ENCODE results near the gene MICAL3.

MICAL3 gene

DNA sequence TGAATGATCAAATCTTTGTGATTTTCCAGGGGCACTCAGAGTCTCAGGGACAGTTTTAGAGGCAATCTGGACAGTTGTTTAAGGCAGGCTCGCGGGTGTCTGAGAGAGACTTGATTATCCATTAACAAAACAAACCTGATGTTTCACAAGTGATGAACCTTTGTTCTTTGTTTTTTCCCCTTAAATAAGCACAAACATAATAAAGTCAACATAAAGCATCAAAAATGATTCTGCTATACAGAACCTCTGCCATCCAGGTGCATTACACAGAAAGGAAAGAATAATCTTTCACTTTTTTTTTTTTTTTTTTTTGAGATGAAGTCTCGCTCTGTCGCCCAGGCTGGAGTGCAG is 263.2 kb downstream of the MICAL3 start:
- TF ChIP-seq, protein P1, sequence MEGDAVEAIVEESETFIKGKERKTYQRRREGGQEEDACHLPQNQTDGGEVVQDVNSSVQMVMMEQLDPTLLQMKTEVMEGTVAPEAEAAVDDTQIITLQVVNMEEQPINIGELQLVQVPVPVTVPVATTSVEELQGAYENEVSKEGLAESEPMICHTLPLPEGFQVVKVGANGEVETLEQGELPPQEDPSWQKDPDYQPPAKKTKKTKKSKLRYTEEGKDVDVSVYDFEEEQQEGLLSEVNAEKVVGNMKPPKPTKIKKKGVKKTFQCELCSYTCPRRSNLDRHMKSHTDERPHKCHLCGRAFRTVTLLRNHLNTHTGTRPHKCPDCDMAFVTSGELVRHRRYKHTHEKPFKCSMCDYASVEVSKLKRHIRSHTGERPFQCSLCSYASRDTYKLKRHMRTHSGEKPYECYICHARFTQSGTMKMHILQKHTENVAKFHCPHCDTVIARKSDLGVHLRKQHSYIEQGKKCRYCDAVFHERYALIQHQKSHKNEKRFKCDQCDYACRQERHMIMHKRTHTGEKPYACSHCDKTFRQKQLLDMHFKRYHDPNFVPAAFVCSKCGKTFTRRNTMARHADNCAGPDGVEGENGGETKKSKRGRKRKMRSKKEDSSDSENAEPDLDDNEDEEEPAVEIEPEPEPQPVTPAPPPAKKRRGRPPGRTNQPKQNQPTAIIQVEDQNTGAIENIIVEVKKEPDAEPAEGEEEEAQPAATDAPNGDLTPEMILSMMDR (IDR thresholded peaks at IDR 0.05; ENCODE audit: low read depth, low read length, missing control alignments): no peak
- Histone ChIP-seq H3K4me3 (ENCODE audit: low read depth, low read length) (no peak overlapping the region), H3K36me3 (replicated peaks) (no peaks in the 10 kb centered on the region), H3K27ac (no peak overlapping the region), H3K27me3 (replicated peaks) (no peaks in the 10 kb centered on the region)
- DNase-seq: no peak
- in situ Hi-C loops (cut with HindIII; ENCODE audit: low pct_ligation_motif_present, low sequenced_read_pairs): no loop called here

GRCh38 chr22:17754233-17754925 is 270.0 kb downstream of the MICAL3 start:
- no peak overlapping the region for H3K4me3 ChIP-seq (ENCODE audit: low read depth, low read length)
- no peaks in the 10 kb centered on the region for H3K36me3 ChIP-seq (replicated peaks)
- H3K27ac ChIP-seq: no peak overlapping the region
- DNase-seq: no peak
- TF ChIP-seq, protein P1 (IDR thresholded peaks at IDR 0.05; ENCODE audit: low read depth, low read length, missing control alignments): peak; percentile 57
- in situ Hi-C loops (cut with HindIII; ENCODE audit: low pct_ligation_motif_present, low sequenced_read_pairs): no loop called here
- H3K27me3 ChIP-seq (replicated peaks): no peaks in the 10 kb centered on the region

DNA sequence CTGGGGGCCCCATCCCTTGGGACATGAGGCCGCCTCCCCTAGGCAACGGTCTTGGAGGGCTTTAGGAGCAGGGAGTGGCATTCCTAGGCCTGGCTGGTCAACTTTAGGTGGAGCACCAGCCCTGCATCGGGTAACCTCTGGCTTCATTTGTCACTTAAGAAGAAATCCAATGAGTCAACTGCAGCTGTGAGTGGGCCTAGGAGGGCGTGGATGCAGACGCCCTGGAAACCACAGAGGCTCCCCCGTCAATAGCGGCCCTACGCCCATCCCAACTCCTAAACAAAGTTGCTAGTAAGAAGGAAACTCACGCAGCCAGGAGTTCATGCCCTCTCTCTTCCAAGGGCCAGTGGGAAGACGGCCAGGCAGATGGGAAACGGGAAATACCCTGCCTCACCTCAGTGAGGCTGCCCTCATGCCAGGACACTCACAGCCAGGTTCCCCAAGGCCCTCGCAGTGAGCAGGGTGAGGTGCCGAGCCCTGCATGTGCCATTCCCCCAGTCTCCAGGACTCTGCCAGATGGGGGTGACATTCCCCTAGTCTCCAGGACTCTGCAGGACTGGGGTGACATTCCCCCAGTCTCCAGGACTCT is 270.9 kb downstream of the MICAL3 start:
- no peaks in the 10 kb centered on the region for H3K36me3 ChIP-seq (replicated peaks)
- in situ Hi-C loops (cut with HindIII; ENCODE audit: low pct_ligation_motif_present, low sequenced_read_pairs): no loop called here
- H3K27ac ChIP-seq: no peak overlapping the region

GRCh38 chr22:17751596-17751995 is 272.8 kb downstream of the MICAL3 start:
- in situ Hi-C loops (cut with HindIII; ENCODE audit: low pct_ligation_motif_present, low sequenced_read_pairs): no loop called here
- H3K36me3 ChIP-seq (replicated peaks): no peaks in the 10 kb centered on the region
- no peak overlapping the region for H3K4me3 ChIP-seq (ENCODE audit: low read depth, low read length)
- H3K27me3 ChIP-seq (replicated peaks): no peaks in the 10 kb centered on the region
- no peak overlapping the region for H3K27ac ChIP-seq
- DNase-seq: no peak
- TF ChIP-seq, protein P1 (IDR thresholded peaks at IDR 0.05; ENCODE audit: low read depth, low read length, missing control alignments): no peak

More for the DNA sequence above, 270.9 kb downstream of the MICAL3 start:
- TF ChIP-seq, protein P1 (IDR thresholded peaks at IDR 0.05; ENCODE audit: low read depth, low read length, missing control alignments): no peak
- DNase-seq: peak; percentile 20
- Histone ChIP-seq H3K4me3 (ENCODE audit: low read depth, low read length) (no peak overlapping the region), H3K27me3 (replicated peaks) (no peaks in the 10 kb centered on the region)

DNA sequence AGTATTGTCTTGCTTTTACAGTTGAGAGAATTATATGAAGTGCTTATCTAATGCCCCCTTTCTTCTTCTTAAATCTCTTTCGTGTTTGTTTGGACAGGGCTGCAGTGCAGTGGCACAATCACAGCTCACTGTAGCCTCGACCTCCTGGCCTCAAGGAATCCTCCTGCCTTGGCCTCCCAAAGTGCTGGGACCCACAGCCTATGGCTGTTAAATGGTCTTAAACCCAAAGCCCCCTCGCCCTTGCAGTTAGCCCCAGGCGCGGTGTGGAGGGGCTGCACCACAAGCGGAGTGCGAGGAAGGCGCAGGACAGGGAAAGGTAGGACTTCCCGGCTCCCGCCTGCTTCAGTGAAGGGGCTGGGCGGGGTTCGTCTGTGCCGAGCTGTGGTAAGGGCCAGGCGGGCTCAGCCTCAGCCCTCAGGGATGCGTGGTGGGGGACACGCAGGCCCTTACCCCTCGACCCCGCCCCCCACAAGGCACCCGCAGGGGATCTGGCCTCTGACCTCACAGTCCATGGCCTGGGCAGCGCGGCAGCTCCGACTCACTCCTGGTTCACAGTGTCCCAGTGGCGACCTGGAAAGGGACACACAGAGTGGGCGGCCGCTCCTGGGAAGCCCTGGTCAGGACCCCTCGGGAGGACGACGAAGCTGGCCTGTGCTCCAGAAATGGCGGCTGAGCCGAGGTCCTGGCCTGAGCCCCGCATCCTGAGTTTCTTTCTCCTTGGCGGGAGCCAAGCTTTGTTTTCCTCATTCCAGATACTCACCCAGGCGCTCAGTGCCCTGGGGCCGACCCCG is 274.6 kb downstream of the MICAL3 start:
- DNase-seq: no peak
- in situ Hi-C loops (cut with HindIII; ENCODE audit: low pct_ligation_motif_present, low sequenced_read_pairs): no loop called here

More for the DNA sequence above, 274.6 kb downstream of the MICAL3 start:
- Histone ChIP-seq H3K27me3 (replicated peaks) (no peaks in the 10 kb centered on the region), H3K36me3 (replicated peaks) (no peaks in the 10 kb centered on the region), H3K27ac (no peak overlapping the region), H3K4me3 (ENCODE audit: low read depth, low read length) (no peak overlapping the region)
- TF ChIP-seq, protein P1 (IDR thresholded peaks at IDR 0.05; ENCODE audit: low read depth, low read length, missing control alignments): no peak
